Astrocyte (in vitro differentiated cells and primary cell): ENCODE results near the gene ROR1.

Experiments
- CTCF ChIP-seq: IDR thresholded peaks from 2 replicates; pipeline ENCODE4 v1.5.1; 2011; ENCODE audit warnings: low read depth, mild to moderate bottlenecking, inconsistent platforms, low read length, moderate library complexity; ENCODE audit not compliant: insufficient read depth
- EZH2 ChIP-seq: IDR thresholded peaks from 2 replicates; pipeline ENCODE4 v1.6.1; 2012; ENCODE audit warnings: mild to moderate bottlenecking, low read length, inconsistent platforms; ENCODE audit not compliant: insufficient read depth

GRCh38 chr1:63789856-63790605 lies 16.2 kb downstream of the ROR1 start:
- no peak for TF ChIP-seq CTCF
- no peak for TF ChIP-seq EZH2
